GM18526 (cell line): Measurements from ENCODE around the gene TAOK1.

Experiments used
- POLR2A ChIP-seq: IDR thresholded peaks from 3 replicates; pipeline ENCODE4 v1.6.1; 2011; ENCODE audit not compliant: insufficient read length; ENCODE audit errors: extremely low read depth

Gene TAOK1

DNA sequence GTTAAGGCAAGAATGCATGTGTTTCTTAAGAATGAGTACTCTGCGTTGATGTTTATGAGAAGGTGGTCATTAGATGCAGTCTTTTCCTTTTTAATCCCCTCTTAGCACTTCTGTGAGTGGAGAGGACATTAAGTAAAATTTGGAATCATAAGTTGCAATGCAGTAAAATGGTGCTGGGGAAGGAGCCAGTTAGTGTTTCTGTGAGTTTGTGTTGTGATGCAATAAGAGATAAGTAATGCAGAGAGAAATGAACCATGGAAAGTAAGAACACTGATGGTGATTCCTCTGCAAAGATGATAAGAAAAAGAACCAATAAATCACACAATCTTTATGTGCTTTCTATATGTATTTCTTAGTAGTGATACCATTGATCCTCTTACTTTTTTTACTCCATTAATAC lies 156.7 kb downstream of the TAOK1 start:
- TF ChIP-seq POLR2A: no peak

DNA sequence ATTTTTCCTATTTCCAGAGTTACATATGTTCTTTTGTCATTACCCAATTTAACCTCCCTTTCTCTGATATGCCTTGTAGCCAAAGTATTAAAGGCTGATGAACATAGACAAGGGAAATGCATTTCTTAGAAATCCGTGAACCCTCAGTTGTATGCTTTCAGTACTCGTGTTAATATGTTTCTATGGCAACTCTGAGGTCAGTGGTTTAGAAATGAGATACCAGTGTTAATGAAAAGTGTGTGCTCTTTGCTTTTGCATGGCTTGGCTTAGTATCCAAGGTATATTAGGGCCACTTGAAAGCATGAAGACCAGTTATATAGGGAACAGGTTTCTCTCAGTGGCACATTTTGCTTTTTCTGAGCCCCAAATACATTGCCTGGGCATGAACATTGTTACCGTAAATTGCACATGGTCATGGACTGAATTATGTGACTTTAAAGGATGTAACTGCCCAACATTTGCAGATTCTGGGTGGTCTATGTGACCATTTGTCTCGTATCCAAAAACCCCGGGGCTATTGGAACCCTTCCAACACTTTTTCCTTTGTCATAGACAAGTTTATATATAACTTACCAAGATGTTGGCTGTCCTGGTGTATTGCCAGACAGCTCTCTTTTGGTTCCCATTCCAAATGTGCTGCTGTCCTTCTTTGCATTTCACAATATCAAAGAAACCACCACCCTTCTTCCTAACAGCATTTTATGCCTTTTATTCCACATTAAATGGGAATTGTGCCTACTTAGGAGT lies 159.2 kb downstream of the TAOK1 start:
- no peak for TF ChIP-seq POLR2A

DNA sequence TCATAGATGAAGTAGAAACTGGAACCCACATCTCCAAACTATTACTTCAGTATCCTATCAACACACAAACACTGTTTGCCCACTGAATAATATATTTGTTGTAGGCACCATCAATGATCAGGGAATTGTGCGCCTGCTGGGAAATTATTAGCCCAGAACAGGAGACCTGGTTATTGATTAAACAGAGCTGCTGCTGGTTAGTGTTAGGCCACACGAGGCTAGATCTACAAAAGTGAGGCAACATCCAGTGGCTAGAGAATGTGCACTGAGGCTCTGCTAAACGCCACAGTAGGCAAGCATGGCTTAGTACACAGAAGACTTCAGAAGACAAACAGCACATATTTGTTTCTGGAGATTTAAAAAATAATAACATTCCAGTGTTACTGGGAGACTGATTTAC lies 165.7 kb downstream of the TAOK1 start:
- no peak for TF ChIP-seq POLR2A

DNA sequence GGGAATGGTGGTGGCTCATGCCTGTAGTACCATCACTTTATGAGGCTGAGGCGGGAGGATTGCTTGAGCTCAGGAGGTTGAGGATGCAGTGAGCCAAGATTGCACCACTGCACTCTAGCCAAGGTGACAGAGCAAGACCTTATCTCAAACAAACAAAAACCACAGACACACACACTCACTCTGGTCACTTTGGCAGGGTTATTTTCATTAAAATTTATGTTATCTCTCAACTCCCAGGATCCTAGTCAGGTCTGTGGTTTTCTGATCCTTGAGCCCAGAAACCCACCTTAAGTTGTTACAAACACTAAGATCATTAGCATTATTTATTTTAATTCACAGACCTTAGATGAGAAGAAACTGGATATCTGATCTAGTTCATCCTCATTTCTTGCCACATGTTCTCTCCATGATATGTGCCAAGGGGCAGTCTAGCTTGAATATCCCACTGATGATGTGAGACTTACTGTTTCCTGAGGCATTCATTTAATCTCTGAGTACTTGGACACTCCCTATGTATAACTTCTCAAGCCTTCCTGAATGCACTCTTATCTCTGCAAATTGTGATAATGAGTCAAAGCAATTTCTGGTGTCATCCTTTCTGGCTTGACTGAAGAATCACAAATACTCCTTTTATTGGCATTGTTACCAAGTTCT lies 167.0 kb downstream of the TAOK1 start:
- no peak for TF ChIP-seq POLR2A

DNA sequence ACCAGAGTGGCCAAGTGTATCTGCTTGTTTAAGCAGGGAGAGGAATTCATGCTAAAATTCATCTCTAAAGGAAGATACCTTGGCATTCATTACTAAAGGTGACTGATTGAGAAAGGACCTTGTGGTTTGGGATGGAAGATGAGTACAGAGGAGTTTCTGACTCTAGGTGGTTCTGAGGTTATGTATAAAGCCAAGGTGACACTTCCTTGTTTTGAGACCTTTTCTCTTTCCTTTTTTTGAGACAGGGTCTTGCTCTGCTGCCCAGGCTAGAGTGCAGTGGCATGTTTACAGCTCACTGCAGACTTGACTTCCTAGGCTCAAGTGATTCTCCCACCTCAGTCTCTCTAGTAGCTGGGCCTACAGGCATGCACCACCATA lies 167.6 kb downstream of the TAOK1 start:
- TF ChIP-seq POLR2A: no peak

DNA sequence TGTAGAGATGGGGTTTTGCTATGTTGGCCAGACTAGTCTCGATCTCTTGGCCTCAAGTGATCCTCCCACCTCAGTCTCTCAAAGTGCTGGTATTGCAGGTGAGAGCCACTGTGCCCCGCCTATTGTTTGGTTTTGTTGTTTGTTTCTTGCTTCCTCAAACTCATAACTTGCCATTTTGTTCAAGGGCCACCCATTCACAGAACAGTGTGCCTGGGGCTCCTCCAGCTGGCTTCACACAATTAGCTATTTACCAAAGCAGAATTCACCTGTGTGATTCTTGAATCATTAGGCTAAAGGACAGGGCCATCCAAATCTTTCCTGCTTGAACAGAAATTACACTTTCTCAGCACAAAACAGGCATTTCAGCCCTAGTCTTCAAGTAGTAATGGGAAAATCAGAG lies 169.5 kb downstream of the TAOK1 start:
- TF ChIP-seq POLR2A: no peak

DNA sequence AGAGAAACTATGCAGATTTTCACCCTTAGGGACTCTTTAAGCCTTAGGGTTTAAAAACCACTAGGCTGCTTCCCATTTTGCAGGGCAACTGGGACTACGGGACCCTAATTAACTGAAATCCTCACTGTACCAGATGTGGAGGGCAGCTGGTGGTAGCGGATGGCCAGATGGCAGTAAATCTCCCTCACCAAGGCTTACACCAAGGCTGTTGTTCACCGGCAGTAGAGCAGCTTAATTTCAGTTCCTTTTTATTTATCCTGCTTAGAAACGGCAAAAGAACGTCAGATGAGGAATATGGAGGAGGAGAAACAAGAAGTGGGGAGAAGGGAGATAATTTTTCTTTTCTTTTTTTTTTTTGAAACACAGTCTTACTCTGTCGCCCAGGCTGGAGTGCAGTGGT lies 170.2 kb downstream of the TAOK1 start:
- no peak for TF ChIP-seq POLR2A

DNA sequence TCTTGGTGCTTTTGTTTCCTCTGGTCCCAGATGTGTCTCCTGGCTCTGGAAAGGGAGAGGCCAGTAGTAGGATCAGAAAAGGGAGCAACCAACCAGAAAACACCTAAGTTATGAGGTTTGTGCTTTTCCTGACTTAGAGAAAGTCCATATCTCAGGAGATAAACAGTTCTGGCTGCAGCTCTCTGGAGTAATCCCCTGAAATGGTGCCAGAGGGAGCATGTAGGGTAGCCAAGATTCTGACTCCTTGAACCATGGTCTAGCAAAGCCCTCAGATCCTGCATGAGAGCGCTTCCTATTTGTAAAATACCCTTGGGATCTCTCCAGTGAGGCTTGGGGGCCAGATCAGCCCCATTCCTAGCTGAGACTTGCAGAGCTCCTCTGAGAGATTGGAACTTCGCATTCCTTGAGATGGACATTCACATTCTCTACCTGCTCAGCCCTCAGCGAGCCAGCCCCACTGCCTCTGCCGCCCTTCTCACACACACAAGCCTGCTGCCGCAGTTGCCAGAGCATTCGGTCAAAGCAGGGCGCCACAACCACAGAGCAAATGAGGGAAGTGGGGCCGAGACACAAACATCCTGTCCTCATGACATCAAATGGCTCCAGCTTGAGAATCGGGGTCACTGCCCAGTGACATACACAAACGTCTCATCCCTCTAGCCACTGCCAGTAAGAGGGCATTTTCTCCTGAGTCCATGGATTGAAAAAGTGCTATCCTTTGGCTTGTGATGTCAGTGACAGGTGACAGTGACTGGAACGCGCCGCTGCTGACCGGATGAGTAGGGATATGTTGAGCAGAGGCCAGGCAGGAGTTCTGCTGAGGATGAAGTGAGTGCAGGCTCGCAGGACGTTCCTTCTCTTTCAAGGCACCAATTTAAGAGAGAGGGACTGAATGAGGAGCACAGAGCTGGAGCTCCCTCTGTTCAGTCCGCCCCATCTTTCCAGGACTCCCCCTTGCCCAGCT lies 171.7 kb downstream of the TAOK1 start:
- TF ChIP-seq POLR2A: no peak

DNA sequence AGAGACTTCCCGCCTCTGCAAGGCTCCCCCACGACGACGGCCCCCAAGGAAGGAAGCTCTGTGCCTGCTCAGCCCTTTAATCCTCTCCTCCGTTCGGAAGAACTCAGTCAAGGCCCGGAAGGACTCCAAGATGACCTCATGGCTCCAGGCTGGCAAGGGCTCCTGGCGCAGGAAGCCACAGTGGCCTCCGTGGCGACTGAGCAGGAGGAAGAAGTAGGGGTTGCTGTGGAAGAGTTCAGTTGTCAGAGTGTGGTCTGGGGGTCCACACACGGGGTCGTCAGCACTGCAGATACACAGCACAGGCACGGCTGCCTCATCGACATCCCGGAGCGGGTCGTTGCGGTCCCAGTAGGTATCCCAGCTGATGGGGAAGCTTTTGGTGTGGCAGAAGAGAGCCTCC lies 172.5 kb downstream of the TAOK1 start:
- no peak for TF ChIP-seq POLR2A

DNA sequence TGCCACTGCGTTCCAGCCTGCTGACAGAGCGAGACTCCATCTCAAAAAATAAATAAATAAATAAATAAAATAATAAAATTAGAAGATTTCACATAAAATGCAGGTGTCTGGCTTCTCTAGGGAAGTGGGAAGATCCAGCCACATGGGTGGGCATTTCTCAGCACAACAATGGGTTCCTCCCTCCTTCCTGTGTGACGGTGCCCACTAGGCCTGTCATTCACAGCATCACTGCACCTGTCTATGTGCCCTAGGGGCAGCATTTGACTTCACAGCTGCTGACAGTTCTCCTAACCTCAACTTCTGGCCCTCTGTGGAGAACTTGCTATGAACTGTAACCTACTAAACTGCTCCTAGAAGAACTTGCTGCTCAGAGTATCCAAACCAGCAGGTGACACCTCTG lies 173.7 kb downstream of the TAOK1 start:
- no peak for TF ChIP-seq POLR2A

DNA sequence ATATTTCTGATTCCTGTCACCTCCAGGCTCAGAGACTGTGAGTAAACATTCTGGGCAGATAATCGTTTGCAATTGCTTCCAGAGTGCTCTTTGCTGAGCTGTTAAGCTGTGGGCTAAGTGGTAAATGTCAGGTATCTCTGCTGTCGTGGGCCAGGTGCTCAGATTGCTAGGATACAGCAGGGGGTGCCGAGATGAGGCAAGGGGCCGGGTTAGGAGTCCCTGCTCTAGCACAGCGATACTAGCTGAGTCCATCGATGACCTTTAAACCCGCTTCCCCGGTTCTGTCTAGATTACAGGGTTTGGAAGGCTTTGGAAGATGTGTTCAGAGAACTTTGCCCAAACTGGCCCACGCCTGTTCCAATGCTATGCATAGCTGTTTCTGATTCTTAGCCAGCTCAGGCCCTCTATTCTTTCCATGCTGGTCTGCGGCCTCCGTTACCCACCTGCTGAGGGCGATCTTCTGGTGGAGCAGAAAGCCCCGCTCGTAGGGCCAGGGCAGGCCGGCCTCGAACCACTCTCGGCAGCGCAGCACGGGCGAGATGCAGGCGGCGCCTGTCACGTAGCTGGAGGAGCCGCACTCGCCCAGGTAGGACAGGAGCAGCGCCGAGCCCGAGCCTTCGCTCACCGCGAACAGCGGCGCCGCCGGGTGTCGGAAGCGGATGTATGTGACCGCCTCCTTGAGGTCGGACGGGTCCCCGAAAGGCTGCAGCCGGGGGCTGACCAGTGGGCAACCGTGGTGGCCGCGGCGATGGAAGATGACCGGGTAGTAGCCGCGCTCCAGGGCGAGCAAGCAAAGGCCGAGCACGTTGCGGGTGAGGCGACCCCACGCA lies 175.7 kb downstream of the TAOK1 start:
- peak; percentile 10 for TF ChIP-seq POLR2A

DNA sequence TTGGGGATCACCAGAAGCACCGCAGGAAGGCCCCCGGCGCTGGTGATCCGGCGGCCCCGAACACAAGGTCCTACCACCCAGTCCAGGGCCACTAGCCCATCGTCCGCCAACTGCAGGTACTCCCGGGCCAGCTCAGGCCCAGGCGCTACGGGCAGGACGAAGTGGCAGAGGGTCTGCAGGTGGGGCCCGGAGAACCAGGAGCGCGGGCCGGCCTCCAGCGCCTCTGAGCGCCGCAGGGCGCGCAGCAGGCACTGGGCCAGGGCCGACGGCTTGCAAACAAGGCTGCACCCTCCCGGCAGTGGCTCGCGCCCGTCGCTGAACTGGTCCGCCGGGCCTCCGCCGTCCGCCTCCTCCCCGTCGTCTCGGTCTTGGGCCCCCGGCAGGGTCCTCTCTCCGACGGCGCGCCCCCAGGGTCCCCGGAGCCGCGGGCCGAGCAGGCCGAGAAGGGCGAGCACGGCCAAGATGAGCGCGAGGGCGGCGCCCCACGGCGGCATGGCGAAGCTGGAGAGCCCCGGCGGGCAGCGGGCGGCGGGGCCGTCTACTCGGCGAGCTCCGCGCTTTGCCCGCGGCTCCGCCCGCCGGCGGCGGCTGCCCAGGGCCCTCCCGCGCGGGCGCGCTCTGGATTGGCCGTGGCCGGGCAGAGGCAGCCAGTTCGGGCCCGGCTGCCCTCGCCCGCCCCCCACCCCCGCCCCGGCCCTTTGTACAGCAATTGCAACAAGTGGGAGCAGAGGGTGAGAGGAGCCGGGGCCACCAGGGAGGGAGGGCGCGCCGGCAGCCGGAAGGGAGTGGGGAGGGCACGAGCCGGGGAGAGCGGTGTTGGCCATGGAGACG lies 176.5 kb downstream of the TAOK1 start, which contains the start of gene ABHD15:
Gene ABHD15 (minus strand): TSS at position 565 of the 831 bp plus-strand sequence. CDS start 71 bp downstream, at position 494.
- peak; percentile 2 for TF ChIP-seq POLR2A

DNA sequence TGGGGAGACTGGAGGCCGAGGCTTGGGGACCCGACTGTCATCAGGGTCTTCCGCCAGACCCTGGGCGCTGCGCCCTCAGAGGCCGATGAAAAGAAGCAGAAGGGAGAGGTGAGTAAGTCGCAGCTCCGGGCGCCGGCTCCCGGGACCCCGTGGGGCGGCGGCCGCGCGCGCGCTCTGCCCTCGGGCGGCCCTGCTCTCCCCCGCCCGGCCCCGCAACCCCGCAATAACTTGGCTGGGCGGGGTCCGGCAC lies 177.1 kb downstream of the TAOK1 start:
- TF ChIP-seq POLR2A: no peak
